ENCODE measurements around the gene UNC45A. TPM values are rescaled to one million over a fixed set of nuclear protein-coding genes. Genes with fewer than 3 reads are reported as not detected.
"Not testable (repeated sequence)": the region's sequence is repeated elsewhere in the genome, so short reads cannot be mapped to it uniquely, and the experiment has no call there.

Gene UNC45A
- total RNA-seq, 1 donor from 2014 or later, result 129 TPM

DNA sequence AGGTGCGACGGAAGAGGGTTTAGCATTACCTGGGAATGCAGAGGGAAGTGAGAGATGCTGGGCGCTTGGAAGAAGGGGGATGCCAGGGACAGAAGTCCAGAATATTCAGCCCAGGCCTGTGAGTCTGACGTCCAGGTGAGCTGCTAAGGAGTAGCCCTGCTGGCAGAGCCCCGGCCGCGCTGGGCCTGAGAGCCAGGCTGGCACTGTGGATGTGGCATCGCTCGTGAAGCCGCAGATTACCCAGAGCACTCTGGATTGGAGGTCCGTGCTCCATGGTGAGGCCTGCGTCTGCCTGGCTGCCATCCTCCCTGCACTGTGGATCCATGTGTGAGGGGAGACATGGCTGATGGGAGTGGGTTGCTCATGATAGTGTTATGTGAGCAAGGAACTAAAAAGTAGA is 17.5 kb upstream of the UNC45A start:
- no peak for DNase-seq (ENCODE audit: low read depth, low spot score)

DNA sequence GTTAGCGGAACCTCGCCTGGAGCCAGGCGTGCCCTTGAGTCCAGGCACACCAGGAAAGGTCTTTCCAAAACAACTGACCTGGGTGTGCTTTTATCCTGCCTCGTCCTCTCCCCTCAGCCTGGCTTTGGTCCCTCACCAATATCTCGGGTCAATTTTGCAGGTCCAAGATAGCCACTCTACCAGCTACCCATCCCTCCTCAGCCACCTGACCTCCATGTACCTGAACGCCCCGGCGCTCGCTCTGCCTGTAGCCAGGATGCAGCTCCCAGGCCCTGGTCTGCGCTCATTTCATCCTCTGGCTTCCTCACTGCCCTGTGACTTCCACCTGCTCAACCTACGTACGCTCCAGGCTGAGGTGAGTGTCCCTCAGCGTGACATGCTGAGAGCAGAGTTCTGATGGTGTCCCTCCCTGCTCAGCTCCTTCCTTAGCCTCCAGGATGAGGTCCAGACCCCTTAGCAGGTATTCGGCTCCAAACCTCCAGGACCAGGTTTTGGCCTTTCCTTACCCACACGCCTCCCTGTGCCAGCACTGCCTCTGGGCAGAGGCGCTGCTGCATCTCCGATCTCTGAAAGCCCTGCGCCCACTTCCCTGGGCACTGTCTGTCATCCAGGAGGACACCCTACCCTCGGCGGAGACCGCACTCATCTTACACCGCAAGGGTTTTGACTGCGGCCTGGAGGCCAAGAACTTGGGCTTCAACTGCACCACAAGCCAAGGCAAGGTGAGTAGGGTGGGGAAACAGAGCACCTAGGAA is 16.9 kb upstream of the UNC45A start:
- DNase-seq (ENCODE audit: low read depth, low spot score), result no peak

DNA sequence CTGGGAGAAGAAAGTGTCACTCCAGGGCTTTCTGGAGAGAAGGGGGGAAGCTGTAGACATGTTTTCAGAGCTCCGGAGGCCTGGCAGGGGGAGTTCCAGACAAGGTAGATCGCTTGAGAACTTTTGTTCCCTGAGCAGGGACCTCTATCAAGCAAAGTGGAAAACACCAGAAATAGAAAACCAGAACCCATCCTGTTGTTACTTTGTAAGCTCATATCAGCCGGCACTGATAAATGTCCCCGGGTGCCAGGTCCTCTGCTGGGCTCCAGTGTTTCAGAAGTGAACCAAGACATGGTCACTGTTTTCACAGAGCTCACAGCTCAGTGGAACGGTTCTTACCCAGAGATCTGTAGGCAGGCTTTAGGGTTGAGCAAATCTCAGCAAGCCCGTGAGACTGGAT is 16.2 kb upstream of the UNC45A start:
- DNase-seq (ENCODE audit: low read depth, low spot score), result no peak

DNA sequence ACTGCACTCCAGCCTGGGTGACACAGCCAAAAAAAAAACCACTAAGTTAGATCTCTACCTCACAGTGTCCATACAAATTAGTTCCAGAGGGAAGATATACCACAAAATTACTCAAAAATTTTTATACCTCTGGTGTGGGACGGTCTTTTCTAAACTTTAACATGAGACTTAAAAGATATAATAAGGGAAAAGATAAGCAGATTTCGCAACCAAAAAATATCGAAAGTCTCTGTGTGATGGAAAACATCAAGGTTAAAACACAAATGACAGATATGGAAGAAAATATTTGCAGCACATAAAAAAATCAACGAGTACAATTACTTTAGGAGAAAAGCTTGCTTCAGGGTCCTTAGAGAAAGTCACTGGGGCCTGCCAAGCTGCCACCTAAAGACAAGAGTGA is 13.2 kb upstream of the UNC45A start:
- no peak for DNase-seq (ENCODE audit: low read depth, low spot score)

DNA sequence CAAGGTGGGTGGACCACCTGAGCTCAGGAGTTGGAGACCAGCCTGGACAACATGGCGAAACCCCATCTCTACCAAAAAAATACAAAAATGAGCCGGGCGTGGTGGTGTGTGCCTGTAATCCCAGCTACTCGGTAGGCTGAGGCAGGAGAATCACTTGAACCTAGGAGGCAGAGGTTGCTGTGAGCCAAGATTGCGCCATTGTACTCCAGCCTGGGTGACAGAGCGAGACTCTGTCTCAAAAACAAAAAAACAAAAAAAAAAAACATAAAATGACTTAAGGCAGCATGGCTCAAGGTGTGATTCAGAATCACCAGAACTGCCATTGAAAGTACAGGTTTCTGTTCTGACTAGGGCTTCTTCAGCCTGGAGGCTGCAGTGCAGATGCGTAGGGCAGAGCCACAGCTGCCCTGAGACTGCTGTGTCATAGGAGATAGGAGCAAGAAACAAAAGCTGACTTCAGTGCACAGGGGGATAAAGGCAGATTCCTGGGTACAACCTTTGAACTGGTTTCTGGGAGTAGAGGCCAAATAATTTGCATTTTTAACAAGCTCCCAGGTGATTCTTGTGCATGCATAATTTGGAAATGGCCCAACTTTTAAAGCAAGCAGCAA is 12.3 kb upstream of the UNC45A start:
- not testable (repeated sequence) for DNase-seq (ENCODE audit: low read depth, low spot score)

DNA sequence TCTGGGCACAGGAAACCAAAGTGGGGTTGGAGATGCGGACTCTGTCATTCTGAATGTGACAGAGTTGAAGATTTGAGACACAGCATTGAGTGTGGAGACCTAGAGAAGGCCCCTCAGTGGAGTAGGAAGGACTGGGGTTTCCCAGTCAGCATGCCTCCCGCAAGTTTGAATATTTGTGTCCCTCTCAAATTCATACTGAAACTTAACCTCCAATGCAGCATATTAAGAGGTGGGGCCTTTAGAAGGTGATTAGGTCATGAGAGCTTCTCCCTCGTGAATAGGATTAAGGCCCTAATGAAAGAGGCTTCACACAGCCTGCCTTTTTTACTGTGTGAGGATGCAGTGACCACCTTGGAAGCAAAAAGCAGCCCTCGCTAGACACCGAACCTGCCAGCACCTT is 10.7 kb upstream of the UNC45A start:
- DNase-seq (ENCODE audit: low read depth, low spot score), result no peak

DNA sequence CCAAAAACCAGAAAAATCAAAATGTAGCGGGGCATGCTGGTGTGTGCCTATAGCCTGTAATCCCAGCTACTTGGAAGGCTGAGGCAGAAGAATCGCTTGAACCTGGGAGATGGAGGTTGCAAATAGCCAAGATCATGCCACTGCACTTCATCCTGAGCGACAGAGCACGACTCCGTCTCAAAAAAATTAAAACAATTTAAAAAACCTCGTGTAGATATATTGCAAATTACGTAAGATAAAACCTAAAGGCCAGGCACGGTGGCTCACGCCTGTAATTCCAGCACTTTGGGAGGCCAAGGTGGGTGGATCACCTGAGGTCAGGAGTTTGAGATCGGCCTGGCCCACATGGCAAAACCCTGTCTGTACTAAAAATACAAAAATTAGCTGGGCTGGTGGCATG is 8.3 kb upstream of the UNC45A start:
- not testable (repeated sequence) for DNase-seq (ENCODE audit: low read depth, low spot score)

DNA sequence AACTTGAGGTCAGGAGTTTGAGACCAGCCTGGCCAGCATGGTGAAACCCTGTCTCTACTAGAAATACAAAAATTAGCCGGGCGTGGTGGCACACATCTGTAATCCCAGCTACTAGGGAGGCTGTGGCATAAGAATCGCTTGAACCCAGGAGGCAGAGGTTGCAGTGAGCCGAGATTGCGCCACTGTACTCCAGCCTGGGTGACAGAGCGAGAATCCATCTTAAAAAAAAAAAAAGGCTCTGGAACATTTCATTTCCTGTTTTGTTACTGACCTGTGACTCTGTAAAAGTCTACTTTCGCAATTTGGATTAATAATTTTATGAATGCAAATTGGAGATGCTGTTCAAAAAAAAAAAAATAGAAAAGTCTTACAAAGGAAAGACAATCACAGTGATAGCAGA is 7.0 kb upstream of the UNC45A start:
- not testable (repeated sequence) for DNase-seq (ENCODE audit: low read depth, low spot score)

DNA sequence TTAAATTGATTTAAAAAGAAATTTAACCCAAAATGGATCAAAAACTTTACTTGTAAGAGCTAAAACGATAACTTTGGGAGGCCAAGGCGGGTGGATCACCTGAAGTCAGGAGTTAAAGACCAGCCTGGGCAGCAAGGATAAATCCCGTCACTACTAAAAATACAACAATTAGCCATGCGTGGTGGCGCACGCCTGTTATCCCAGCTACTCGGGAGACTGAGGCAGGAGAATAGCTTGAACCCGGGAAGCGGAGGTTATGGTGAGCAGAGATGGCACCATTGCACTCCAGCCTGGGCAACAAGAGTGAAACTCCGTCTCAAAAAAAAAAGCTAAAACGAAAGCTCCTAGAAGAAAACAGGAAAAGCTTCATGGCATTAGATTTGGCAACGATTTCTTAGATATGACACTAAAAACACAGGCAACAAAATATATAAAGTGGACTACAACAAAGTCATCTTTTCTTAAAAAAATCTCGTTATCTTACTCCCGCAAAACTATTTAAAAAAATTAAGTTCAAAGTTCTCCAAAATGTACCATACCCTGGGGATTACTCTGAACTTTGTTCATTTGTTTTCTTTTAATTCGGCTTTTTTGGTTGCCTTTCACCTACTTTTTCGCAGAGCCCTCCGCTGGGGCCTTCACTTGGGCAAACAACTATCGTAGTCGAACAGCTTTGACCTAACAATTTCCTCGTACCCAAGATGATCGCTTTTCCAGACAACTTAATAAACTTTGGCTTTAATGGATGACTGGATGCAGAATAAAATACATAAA is 5.7 kb upstream of the UNC45A start:
- no peak for DNase-seq (ENCODE audit: low read depth, low spot score)

DNA sequence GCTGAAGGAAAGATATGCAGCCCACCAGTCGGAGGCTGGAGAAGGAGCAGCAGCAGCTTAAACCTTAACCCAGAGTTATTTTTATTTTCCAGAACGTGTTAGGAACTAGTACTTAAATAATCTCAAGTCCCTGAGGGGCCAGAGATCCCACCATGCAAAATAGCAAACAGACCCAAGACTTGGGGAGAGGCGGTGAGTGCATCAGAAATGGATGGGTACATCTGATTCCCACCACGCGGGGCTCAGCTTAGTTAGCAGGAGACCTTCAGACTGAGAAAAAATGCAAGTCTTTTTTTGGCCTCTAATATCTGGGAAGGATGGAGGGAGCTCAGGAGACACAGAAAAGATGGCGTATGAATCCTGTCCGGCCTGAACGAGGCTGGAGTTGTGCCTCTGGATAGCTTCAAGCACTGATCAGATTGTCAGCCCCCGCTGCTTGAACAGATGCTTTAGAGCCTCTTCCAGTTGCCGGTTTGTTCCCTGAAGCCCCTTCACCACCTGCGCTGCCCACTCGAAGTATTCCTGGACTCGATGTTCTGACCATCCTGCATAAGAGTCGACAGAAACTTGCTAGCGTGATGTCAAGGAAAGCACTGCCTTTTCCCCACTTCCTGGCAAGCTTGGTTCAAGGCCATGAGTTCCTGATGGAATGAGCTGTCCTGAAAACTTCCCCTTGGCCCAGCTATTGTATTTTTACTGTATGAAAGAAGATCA is 4.1 kb upstream of the UNC45A start:
- no peak for DNase-seq (ENCODE audit: low read depth, low spot score)

DNA sequence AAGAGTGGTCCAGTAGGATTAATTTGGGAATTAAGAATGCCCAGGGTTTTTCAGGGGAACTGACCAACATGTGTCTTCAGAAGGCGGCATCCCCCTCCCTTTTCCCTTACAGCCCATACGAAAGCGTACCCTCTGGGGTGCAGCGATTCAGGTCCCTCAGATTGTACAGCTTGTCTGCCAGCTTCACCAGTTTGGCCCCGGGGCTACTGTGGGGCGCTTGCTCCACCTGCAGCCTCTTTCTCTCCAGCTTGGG is 3.6 kb upstream of the UNC45A start:
- DNase-seq (ENCODE audit: low read depth, low spot score), result no peak

DNA sequence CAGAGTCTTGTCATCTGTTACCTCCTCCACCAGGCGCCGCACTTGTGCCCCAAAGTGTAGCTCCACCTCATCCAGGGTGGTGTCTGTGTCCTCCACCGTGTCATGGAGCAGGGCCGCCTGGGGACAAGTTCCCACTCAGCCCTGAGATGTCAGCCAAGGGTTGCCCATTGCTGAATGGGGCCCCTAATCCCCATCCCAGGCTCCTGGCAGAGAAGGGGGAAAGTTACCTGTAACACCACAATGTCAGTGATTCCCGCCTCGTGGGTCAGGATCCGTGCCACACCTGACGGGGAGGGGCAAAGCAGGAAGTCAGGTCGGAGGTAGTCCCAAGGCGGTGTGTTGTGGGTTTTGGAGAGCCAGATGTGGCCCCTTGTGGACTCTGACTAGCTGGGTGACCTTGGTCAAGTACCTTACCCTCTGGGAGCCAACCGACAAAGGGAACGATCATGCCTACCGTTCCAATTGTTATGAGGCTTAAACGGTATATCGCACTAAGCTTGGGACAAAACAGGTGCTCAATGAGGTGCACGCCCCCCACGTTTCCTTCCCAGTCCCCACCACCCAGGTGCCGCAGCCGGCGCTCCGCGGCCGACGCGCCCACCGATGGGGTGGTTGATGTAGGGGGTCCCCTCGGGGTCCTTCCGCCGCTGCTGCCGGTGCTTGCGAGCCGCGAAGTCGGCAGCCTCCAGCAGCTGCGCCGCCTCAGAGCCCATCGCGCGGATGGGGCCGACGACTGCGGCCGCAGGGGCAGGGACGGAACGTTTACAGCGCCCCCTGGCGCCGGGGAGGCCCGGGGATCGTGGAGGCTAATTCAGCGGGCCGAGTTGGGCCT is 3.0 kb upstream of the UNC45A start, which contains the start of gene HDDC3:
Gene HDDC3 (minus strand): TSS at position 722 of the 832 bp plus-strand sequence. CDS start 9 bp downstream, at position 713.
- DNase-seq (ENCODE audit: low read depth, low spot score), result no peak

DNA sequence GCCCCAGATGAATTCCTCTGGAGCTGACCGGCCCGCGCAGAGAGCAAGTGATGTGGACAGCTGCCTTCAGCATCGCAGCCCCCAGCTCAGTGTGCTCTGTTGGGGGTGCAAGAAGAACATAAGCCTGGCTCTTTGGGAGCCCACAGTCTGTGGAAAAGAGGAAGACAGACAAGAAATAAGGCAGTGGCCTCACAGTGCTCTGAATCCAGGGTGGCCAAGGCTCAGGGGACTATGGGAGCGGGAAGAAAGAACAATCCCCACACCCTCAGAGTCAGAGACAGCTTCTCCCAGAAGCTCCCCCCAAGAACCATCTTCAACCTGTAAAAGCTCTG is 2.5 kb upstream of the UNC45A start:
- DNase-seq (ENCODE audit: low read depth, low spot score), result no peak

DNA sequence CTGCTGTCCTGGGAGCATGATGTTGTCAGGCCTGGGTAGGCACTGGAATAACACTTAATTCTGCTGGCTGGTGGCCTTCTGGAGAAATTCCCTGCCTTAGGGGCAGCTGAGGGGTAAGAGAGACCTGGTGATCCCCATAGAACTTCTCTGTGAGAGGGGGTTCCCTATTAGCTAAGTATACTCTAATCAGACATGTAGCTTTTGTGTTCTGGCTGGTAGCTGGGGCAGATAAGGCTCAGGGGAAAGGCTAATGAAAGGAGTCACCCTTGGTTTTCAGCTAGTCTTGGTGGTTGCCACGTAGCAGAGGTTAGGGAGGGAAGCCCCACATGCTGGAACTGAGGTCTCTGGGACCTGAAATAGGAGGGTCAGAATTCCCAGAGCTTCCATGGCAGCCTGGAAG is 1.8 kb upstream of the UNC45A start:
- no peak for DNase-seq (ENCODE audit: low read depth, low spot score)

DNA sequence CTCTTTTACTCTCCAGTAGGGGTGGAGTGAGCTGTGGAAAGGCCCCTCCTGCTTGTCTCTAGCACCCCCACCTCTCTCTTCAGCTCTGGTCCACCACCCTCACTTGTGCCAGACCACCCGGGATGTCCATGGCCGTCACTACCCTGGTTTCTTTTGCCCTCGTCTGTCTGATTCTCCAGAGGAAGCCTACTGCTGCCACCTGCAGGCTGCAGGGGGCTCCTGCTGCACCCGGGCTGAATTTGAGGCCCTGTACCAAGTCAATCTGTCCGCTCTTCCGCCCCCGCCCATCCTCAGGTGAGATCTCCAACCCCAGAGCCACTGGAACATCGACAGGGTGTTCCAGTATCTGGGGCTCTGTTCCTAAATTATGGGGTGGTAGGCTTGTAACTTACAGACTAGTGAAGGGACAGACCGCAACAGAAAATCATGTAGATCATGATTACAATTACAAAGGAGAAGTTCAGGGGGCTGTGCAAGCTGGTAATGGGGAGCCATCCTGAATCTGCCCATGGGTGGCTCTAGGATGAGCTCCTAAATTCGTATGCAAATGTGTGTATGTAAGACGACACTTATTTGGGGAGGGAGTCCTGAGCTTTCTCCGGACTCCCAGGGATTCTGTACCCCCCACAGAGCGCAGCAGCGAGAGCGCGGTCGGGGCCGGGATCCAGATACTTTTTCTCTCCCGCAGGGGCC is 683 bp upstream of the UNC45A start:
- DNase-seq (ENCODE audit: low read depth, low spot score), result no peak

DNA sequence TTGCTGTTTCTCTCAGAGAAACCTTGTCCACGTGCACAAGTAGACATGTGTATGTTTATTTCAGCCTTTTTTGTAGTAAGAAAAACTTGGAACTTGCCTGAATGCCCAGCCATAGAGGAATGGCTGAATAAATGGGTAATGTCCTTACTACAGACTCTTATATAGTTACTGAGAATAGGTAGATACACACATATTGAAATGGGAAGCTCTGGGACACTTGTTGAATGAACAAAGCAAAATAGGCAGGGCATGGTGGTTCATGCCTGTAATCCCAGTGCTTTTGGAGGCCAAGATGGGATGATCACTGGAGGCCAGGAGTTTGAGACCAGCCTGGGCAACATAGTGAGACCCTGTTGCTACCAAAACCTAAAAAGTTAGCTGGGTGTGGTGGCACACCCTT is 1.7 kb downstream of the UNC45A start:
- DNase-seq (ENCODE audit: low read depth, low spot score), result no peak

DNA sequence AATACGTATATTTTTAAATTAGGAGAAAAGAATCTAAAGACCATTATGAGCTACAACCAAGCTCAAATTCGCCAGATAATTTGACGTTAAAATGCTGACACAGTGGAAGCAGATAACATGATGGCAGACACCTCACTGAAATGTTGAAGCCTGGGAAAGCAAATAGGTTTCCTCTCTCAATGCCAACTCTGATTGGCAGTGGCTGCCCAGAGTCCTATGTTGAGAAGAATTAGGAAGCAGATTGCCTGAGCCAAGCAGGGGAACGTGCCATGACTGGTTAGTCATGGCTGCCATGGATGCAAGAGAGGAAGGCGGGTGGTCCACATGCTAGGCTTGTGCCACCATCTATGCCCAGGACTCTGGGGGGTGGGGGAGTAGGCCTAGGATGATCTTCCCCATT is 3.2 kb downstream of the UNC45A start:
- DNase-seq (ENCODE audit: low read depth, low spot score), result no peak

DNA sequence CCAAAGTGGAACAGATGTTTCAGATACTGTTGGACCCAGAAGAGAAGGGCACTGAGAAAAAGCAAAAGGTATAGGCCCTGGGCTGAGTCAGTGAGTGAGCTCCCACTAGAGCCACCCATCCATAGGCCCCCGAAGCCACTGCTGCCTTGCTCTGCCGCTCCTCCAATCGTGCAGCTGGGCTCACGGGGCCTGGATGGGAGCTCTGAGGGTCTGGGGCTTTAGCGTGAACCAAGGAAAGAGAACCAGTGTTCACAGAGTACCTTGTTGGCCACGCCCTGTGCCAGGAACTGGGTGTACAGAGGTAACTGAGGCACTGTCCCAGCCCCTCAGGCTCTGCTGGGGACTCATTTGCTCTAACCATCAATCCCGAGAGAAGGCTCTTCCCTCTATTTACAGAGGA is 4.7 kb downstream of the UNC45A start:
- DNase-seq (ENCODE audit: low read depth, low spot score), result no peak

DNA sequence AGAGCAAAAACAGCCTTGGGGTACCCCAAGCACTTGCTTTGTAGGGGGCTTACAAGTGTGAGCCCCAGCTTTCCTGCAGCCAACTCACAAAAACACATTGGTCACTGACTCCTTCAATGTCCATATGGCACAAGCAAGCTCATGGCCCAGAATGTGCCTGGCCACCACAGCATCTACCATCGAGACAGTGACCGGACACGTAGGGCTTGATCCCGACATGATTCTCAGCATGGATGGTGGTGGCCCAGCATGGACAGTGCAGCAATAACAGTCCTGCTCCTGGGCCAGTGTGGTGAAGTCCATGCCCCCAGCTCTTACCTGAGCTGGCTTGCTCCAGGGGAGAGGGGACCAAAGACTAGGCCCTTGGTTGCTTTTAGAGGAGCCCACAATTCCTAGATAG is 6.0 kb downstream of the UNC45A start:
- DNase-seq (ENCODE audit: low read depth, low spot score), result no peak

DNA sequence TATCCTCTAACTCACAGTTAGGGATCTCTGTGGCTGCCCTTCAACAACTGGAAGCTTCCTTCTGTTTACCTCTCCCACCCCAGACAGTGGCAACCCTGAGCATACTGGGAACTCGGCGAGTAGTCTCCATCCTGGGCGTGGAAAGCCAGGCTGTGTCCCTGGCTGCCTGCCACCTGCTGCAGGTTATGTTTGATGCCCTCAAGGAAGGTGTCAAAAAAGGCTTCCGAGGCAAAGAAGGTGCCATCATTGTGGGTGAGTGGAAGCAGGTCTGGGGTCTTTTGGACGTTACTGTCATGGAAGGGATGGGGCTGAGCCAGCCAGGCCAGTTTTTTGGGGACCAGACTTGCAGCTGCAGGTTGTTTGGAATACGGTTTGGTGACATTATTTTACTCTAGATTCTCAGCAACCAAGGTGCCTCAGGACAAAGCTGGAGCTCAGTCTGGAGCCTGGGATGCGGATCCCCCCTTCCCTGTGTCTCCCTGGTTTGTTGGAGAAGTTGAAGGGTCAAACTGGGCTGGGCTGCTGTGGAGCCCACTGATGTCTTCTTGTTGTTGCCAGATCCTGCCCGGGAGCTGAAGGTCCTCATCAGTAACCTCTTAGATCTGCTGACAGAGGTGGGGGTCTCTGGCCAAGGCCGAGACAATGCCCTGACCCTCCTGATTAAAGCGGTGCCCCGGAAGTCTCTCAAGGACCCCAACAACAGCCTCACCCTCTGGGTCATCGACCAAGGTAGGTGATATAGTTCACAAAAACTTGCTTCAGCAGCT is 7.5 kb downstream of the UNC45A start:
- no peak for DNase-seq (ENCODE audit: low read depth, low spot score)
